Breast epithelium (tissue), 4 donors: ENCODE data around the gene CHPF. TPM values are rescaled to one million over a fixed set of nuclear protein-coding genes. Genes with fewer than 3 reads are reported as not detected.

ENCODE experiments used
- DNase-seq, 2 donors: peaks; one replicate each; pipeline ENCODE4 v3.0.0-alpha.2; 2019; ENCODE audit warnings: low spot score in 2 of 2
- H3K27ac ChIP-seq, 2 donors: fragments of 200-600 bp; sonication (generic) in 1 of 2; one replicate each; pipeline ENCODE4 v1.5.1; 2016 to 2019; ENCODE audit warnings: mild to moderate bottlenecking in 1 of 2
- H3K27me3 ChIP-seq, 2 donors: fragments of 200-600 bp; sonication (generic) in 1 of 2; one replicate each; pipeline versions ENCODE4 v1.5.1 to v1.6.0; 2017 to 2019; ENCODE audit warnings: control low read depth in 1 of 2, mild to moderate bottlenecking in 1 of 2
- H3K36me3 ChIP-seq: fragments of 200-600 bp; one replicate; pipeline ENCODE4 v1.5.1; 2019
- H3K4me1 ChIP-seq, 2 donors: fragments of 200-600 bp; sonication (generic); one replicate each; pipeline ENCODE4 v1.5.1; 2016 to 2019; ENCODE audit warnings: control low read depth in 1 of 2
- H3K4me3 ChIP-seq, 3 donors: fragments of 200-600 bp; sonication (generic); 1 replicate in 2 of 3; 2 replicates in 1 of 3; pipeline ENCODE4 v1.5.1; 2016 to 2019; ENCODE audit warnings: mild to moderate bottlenecking in 3 of 3, moderate library complexity in 2 of 3
- H3K9me3 ChIP-seq, 2 donors: fragments of 200-600 bp; sonication (generic) in 1 of 2; one replicate each; pipeline ENCODE4 v1.5.1; 2016 to 2019; ENCODE audit warnings: control low read depth in 1 of 2
- CTCF ChIP-seq, 3 donors: fragments of 450-650 bp; IDR thresholded peaks; one replicate each; pipeline ENCODE4 v1.5.1; 2016 to 2017; ENCODE audit warnings: antibody characterized with exemption in 3 of 3, mild to moderate bottlenecking in 3 of 3, moderate library complexity in 3 of 3
- POLR2A ChIP-seq: fragments of 450-650 bp; IDR thresholded peaks from one replicate; pipeline ENCODE4 v1.6.1; 2016; ENCODE audit warnings: antibody characterized with exemption, mild to moderate bottlenecking, moderate library complexity
- POLR2AphosphoS5 ChIP-seq, 3 donors: sonication (generic); formaldehyde crosslinking; IDR thresholded peaks; one replicate each; pipeline ENCODE4 v1.6.1; 2017; ENCODE audit warnings: antibody characterized with exemption in 3 of 3
- intact Hi-C: fragments of 100-400 bp; cut with DNase I; formaldehyde crosslinking; loops from one replicate; pipeline ENCODE4 v1.15.1; 2023; ENCODE audit warnings: low total_unique reads
- total RNA-seq, 3 donors: library from RNA; depleted of rRNA; stranded (reverse); fragments of >200 nt; gene quantifications; one replicate each; pipeline ENCODE4 v1.1.0, GENCODE V29; 2016

CHPF gene
- total RNA-seq, 3 donors from 2014 or later: 46.5 to 58.9 (median 49.0) TPM

- Histone ChIP-seq H3K27ac (peak overlapping the region; percentile 7 to 33), H3K36me3 (no peaks in the 10 kb centered on the region), H3K4me1 (peaks cover 3 to 8% of the 10 kb centered on the region in 2 donors), H3K4me3 (peak overlapping the region in 2 of 3 donors; percentile 34 to 85), H3K9me3 (no peaks in the 10 kb centered on the region), H3K27me3 (no peaks in the 10 kb centered on the region)
- peak; percentile 84 to 88 for DNase-seq
- peak in 1 of 3 donors; percentile 16 for TF ChIP-seq POLR2AphosphoS5 (IDR thresholded peaks at IDR 0.05)
- TF ChIP-seq CTCF (IDR thresholded peaks at IDR 0.05): peak; percentile 94 to 98 (median 98)
- no peak for TF ChIP-seq POLR2A
- intact Hi-C loops: loop anchor here (5.0 kb wide), 1 partner anchor 56 kb away; the partner anchor contains the start of gene STK11IP
Measured at GRCh38 chr2:219541611-219542180, 1.9 kb downstream of the CHPF start.

- TF ChIP-seq CTCF (IDR thresholded peaks at IDR 0.05) (no peak), POLR2AphosphoS5 (IDR thresholded peaks at IDR 0.05) (no peak), POLR2A (no peak)
- DNase-seq: no peak
- no peaks in the 10 kb centered on the region for H3K36me3 ChIP-seq
- H3K9me3 ChIP-seq: no peaks in the 10 kb centered on the region
- no peak overlapping the region for H3K27ac ChIP-seq
- intact Hi-C loops: loop anchor here (5.0 kb wide), 1 partner anchor 56 kb away; the partner anchor contains the start of gene STK11IP
- peaks cover 3 to 8% of the 10 kb centered on the region in 2 donors for H3K4me1 ChIP-seq
- H3K4me3 ChIP-seq: no peak overlapping the region
- H3K27me3 ChIP-seq: no peaks in the 10 kb centered on the region
Measured at GRCh38 chr2:219540784-219541504, 2.7 kb downstream of the CHPF start.

- no peaks in the 10 kb centered on the region for H3K27me3 ChIP-seq
- DNase-seq: no peak
- peaks cover 3 to 8% of the 10 kb centered on the region in 2 donors for H3K4me1 ChIP-seq
- TF ChIP-seq CTCF (IDR thresholded peaks at IDR 0.05) (no peak), POLR2AphosphoS5 (IDR thresholded peaks at IDR 0.05) (no peak), POLR2A (no peak)
- no peaks in the 10 kb centered on the region for H3K36me3 ChIP-seq
- no peaks in the 10 kb centered on the region for H3K9me3 ChIP-seq
- H3K27ac ChIP-seq: no peak overlapping the region
- H3K4me3 ChIP-seq: no peak overlapping the region
- intact Hi-C loops: loop anchor here (5.0 kb wide), 1 partner anchor 57 kb away; the partner anchor contains the start of gene STK11IP
Measured at GRCh38 chr2:219539926-219540678, 3.5 kb downstream of the CHPF start.

- H3K27ac ChIP-seq: no peak overlapping the region
- H3K27me3 ChIP-seq: no peaks in the 10 kb centered on the region
- intact Hi-C loops: no loop called here
- TF ChIP-seq POLR2AphosphoS5 (IDR thresholded peaks at IDR 0.05) (no peak), CTCF (IDR thresholded peaks at IDR 0.05) (no peak), POLR2A (no peak)
- H3K36me3 ChIP-seq: no peaks in the 10 kb centered on the region
- no peaks in the 10 kb centered on the region for H3K9me3 ChIP-seq
- peaks cover 3 to 8% of the 10 kb centered on the region in 2 donors for H3K4me1 ChIP-seq
- DNase-seq: no peak
- no peak overlapping the region for H3K4me3 ChIP-seq
Measured at GRCh38 chr2:219538956-219539788, 4.4 kb downstream of the CHPF start.
